Measurements from ENCODE around the gene CCNI.

GRCh38 chr4:77023920-77024319 lies 51.9 kb downstream of the CCNI start:
- TF ChIP-seq POLR2A (IDR thresholded peaks at IDR 0.05; ENCODE audit: low read depth, low read length) (no peak), POLR2AphosphoS5 (IDR thresholded peaks at IDR 0.05; ENCODE audit: low read depth, low read length) (no peak)
